HG03571 (cell line): ENCODE measurements around the gene RHPN2.
"Not testable (repeated sequence)": the region's sequence is repeated elsewhere in the genome, so short reads cannot be mapped to it uniquely, and the experiment has no call there.

Source experiments
- ATAC-seq: cut with Tn5 transposase; IDR thresholded peaks from one replicate; pipeline ENCODE4 v1.9.1; 2021; ENCODE audit not compliant: unreplicated experiment

The RHPN2 gene

DNA sequence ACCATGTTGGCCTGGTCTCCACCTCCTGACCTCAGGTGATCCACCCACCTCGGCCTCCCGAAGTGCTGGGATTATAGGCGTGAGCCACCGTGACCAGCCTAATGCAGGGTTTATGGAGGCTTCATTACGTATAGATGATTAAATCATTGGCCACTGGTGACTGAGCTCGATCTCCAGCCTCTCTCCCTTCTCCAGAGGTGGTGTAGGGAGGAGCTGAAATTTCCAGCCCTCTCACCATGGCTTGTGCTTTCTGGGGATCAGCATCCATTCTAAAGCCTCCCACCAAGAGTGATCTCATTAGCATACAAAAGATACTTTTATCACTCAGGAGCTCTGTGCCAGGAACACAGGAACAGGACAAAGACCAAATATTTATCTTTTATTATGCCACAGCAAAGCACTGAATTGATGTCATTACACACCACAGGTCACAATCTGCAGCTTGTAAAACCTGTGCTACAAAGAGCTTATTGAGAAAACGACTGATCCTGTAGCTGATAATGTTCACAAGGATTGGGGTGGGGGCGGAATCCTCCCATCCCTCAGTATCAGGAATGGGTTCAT lies 32.4 kb downstream of the RHPN2 start:
- ATAC-seq, result no peak

DNA sequence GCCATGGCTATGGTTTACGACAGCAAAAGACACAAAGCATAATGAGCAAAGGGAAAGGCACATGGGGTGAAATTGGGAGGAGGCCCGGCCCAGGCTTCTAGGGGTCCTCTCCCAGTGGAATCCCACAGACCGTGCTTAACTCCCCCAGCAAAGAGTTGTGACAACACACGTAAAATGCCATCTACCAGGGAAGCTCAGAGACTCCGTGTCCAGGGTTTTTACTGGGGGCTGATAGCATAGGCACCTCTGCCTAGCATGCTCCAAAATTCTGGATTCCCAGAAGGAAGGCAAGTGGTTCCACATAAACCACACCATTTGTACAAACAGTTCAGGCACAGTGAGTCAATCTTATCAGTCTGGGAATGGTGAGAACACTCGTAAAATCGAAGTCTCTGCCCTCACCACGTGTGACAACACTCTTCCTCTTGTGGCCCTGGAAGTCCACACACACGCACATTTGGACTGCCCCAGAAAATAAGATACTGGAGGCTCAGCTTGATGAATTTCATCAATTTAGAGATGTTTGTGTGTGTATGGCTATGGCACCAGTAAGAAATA lies 34.9 kb downstream of the RHPN2 start:
- ATAC-seq, result no peak

DNA sequence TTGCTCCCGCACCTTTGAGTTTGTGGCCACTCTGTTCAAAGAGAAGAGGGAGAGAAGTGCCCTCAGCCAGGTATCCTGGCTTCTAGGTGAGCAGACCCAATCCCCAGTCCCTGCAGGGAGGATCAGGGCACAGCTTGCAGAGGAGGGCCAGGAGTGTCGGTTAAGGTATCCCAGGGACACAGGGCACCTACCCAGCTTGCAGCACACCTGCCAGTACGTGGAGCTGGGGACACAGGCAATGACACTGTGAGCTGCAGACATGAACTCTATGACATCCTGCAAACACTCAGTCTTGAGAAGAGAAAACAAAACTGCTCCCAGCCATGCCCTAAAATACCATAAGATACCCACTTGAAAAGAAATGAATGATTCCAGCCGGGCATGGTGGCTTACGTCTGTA lies 38.1 kb downstream of the RHPN2 start:
- not testable (repeated sequence) for ATAC-seq

DNA sequence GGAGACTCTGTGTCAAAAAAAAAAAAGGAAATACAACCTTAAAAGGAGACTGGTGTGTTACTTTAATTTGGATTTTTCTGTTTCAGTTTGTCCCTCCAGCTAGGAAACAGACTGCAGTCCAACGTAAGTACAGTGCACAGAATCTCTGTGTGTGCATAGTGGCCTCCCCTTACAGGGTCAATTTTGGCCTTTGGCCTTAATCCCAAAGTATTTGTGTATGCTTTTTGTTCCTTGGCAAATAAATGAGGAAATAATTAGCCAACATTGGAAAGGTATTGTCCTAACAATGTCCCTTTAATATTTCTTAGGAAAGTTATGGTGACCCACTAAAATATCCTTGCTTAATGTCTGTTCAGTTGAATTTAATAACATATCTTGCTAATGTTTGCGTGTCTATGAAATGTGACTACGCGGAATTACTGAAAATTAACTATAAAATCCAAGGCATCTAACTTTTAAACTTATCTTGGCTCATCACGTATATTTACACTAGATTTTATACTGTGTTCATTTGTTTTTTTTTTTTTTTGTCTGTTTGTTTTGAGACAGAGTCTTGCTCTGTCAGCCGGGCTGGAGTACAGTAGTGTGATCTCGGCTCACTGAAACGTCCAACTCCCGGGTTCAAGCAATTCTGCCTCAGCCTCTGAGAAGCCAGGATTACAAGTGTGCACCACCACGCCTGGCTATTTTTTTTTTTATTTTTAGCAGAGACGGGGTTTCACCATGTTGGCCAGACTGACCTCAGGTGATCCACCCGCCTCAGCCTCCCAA lies 39.0 kb downstream of the RHPN2 start:
- not testable (repeated sequence) for ATAC-seq

DNA sequence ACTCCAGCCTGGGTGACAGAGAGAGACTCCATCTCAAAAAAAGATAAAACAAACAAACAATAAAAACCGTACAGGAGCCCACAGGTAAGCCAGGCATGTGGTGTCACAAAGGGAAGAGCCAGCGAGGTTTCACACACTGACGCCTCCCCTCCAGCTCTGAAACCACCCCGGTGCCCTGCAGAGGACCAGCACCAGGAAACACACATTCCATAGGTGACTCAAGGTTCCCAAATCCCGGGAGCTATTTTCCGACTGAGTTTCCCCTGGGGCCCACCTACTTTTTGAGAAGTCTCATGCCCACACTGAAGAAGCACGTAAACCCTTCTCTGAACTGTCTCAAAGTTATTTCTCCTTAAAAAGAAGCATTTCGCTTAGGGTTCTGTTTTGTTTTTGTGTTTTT lies 40.3 kb downstream of the RHPN2 start:
- ATAC-seq, result no peak

DNA sequence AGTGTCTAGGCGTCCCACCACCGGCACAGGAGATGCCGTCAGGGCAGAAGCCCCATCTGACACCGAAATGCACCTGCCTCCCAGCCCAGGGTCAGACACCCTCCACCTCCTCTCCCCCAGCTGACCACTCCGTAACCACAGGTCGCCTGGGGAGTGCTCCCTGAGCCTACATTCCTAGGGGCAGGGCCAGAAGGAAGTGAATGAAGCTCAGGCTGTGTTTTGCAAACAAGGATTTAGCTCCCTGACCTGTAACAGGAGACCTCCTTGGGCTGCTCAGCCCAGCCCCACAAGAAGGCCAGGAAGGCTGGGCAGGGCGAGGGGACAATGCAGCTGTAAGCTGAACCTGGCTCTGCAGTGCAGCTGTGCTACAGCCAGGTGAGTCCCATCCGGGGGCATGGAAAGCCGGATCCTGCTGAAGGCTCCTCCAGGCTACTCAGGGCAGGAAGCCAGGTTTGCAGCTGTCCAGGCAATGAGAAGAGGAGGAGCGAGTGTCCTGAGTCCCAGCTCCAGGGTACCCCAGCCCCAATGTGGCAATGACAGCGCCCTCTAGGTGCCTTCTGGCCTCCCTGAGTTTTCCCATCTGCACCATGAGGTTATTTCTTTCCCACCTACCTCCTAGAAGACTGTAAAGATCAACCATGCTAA lies 42.1 kb downstream of the RHPN2 start:
- no peak for ATAC-seq

DNA sequence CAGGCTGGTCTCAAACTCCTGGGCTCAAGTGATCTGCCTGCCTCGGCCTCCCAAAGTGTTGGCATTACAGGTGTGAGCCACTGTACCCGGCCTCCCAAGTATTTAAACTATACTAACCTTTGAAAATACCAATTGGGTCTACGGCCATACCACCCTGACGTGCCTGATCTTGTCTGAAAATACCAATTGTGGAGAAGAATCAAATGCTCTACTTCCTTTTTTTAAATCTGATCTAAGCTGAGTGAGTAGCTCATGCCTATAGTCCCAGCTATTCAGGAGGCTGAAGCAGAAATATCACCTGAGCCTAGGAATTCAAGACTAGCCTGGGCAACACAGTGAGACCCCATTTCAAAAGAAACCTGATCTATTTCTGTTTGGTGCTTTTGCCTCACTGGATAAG lies 53.8 kb downstream of the RHPN2 start:
- not testable (repeated sequence) for ATAC-seq

DNA sequence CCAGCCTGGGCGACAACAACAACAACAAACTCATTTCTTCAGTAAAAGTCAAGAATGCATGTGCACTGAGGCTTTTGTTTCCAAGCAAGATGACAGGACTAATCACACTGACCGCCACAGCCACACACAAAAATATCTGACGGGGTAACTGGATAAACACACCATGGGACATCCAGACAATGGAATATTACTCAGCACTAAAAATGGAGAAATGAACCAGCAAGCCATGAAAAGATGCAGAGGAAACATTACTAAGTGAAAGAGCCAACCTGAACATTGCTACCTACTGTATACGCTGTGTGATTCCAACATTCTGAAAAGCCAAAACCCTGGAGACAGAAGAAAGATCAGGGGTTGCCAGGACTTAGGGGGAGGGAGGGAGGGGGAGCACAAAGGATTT lies 56.0 kb downstream of the RHPN2 start:
- no peak for ATAC-seq

DNA sequence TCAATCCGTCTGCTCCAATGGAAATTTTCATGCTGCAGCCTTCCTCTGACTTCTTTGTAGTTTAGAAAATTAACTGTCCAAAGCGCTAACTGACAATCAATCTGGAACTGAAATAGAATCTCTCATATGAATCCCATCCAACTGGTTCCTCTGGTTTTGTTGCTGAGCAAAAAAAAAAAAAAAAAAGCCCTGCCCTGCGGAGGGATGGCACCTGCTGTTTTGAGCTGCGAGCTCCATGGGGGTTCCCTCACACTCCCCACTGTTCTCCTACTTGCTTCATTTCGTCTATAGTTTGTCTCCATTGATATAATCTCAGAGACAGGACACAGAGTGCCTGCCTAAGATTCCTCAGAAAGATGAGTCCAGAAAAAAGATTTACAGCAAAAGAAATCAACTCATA lies 59.2 kb downstream of the RHPN2 start:
- no peak for ATAC-seq

DNA sequence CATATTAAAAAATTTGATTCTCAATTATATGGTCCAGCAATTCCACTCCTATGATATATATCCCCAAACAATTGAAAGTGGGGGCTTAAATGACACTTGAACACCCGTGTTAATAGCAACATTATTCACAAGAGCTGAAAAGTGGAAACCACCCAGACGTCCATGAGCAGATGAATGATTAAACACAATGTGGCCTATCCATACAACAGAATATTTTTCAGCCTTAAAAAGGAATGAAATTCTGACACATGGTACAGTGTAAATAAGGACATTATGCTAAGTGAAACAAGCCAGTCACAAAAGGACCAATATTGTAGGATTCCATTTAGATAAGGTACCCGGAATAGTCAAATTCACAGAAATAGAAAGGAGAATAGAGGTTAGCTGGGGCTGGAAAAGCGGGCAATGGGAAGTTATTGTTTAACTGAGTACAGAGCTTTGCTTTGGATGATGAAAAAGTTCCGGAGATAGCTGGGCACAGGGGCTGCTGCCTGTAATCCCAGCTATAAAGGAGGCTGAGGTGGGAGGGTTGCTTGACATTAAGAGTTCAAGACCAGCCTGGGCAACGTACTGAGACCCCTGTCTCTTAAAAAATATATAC lies 61.2 kb downstream of the RHPN2 start:
- not testable (repeated sequence) for ATAC-seq

DNA sequence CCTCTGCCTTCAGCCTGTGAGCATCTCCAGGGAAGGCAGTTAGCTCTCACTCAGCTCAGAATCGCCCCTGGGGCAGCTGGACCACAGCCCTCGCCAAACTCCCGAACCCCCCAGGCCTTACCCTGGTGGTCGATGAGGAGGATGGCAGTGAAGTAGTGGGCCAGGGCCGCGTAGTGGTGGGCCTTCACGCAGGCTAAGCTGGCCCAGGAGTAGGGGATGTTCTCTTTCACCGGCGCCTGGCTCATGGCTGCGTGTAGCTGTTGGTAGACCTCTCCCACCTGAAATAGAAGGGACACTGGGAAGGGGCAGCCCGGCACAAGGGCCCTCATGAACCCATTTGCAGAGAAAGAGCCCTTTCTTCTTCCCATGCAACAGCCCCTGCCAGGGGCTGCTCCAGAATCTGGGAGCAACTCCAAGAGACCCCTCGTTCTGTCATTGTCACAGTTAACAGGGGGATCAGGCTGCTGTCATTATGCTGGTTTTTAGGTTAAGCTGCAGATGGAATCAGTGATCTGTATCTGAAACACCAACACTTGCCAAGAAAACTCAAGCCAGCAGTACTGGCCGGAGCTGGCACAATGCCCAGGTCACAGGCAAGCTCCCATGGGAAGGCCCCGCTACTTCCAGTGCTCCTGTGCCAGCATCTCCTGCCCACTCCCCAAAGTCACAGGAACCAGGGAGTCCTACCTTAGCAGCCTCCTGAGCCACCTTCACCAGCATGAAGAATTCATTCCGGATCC lies 62.4 kb downstream of the RHPN2 start:
- ATAC-seq, result not testable (repeated sequence)

DNA sequence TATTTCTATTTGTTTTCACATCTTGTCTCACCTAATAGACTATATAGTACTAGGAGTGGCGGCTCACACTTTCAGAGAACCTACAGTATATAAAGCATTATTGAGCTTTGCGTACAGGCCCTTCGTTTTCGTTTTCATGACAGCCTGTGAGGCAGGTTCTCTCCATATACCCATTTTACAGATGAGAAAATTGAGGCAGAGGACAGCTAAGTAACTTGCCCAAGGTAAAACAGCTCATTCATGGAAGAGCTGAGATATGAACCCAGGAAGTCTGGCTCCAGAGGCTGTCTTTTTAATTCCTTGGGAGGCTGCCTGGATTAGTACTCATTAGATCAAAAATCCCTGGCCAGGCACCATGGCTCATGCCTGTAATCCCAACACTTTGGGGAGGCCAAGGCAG lies 63.8 kb downstream of the RHPN2 start:
- ATAC-seq, result no peak

DNA sequence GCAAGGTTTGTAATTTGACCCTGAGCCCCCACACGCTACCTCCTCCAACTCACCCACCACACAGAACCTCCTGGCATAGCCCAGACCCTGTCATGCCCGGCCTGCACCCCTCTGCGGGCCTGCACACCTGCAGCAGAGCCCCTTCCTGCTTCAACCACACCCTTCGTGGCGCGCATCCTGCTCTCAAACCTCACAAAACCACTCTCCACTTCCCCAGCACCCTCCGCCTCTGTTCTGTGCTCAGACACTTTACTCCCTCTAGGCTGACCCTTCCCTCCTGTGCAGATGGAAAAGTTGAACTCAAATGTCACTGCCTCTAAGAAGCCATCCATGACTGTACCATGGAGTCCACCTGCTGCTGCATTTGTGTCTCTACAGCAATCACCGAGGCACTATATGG lies 64.2 kb downstream of the RHPN2 start:
- ATAC-seq, result no peak

DNA sequence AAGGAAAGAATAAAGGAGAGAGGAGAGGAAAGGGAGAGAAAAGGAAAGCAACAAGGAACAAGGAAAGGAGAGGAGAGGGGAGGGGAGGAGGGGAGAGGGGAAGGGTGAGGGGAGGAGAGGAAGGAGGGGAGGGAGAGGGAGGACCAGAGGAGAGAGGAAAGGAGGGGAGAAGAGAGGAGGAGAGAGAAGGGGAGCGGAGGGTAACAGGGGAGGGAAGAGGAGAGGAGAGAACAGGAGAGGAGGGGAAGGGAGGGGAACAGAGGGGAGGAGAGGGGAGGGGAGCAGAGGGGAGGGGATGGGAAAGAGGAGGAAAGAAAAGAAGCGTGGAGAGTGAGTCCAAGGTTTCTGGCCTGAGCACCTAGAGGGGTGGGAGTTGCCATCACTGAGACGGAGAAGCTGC lies 66.0 kb downstream of the RHPN2 start:
- ATAC-seq, result no peak

DNA sequence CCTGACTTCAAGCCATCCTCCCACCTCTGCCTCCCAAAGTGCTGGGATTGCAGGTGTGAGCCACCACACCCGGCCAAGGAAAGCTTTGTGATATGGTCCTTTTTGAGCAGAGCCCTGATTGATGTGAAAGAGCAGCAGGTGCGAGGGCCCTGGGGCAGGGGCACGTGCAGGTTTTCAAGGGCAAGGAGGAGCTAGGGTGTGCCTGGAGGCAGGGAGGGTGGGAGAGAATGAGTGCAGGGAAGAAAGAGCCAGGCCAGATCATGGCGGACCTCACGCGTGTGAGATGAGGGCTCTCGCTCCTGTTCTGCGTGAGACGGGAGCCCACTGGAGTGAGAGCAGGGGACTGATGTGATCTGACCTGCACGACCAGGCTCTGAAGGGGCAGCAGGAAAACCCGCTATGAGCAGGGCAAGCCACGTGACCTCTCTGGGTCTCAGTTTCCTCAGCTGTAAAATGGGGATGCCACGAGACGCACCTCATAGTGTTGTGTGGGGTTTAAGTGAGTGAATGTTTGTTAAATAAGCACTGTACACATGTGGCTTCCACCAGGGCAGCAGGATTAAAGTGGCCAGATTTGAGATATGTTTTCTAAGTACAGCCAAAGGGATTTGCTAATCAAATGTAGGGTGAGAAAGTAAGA lies 66.9 kb downstream of the RHPN2 start:
- ATAC-seq, result no peak

DNA sequence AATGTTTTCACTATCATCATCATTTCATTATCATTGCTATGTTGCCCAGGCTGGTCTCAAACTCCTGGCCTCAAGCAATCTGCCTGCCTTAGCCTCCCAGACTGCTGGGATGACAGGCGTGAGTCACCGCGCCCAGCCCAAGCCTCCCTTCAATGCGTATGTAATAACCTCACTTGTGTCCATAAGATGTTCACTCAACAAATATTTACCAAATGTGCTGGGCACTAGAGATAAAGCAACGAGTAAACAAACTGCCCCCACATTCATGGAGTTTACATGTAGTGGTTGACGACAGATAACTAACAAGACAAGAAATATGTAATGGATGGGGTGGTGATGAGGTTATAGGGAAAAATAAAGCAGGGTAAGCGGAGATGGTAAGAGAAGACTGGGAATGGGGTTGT lies 67.6 kb downstream of the RHPN2 start:
- not testable (repeated sequence) for ATAC-seq

DNA sequence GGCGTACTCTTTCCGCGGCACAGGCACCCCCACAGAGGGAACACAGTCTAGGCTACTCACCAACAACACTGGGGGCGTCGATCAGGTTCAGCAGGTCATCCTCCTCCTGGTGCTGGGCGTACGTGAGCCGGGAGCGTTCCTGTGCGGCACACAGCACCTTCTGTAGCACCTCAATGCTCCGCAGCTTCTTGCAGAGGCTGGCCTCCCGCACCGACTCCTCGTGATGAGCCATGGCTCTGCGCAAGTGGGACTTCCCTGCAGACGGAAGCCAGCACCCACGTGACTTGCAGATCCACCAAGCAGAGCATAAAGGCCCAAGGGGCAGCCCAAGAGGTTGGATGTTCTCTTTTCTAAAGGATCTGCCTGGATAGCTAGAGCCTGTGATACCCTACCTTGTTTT lies 68.7 kb downstream of the RHPN2 start:
- not testable (repeated sequence) for ATAC-seq

DNA sequence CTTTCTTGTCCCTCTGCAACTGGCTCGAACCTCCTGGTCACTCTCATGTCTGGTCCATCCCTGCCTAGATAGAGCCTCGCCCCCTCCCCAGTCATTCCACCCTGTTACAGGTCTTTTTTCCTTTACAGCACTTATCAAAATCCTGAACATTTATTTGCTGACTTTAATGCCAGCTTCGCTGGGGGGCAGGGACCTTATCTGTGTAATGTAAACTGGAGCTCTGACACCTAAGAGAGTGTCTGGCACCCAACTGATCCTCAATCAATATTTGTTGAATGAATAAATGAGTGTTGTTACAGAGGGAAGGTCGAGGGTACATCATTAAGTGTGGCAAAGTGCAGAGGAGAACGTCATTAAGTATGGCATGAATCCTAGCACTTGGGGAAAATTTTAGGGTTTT lies 76.0 kb downstream of the RHPN2 start:
- no peak for ATAC-seq

DNA sequence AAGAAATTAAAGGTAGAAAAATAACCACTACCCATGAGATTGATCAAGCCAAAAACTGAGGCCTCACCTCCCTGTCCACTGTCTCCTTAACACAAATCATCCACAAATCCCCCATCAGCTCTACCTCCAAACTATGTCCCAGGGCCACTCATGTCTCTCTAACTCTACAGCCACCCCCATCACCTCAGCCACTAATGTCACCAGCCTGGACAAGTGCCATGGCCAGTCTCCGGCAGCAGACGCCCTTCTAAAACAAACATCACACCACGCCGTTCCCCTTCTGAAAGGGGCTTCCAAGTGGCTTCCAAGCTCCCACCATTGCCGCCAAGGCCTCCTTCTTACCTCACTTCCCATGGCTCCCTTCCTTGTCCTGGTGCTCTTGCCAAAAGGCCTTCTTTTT lies 76.4 kb downstream of the RHPN2 start:
- not testable (repeated sequence) for ATAC-seq

DNA sequence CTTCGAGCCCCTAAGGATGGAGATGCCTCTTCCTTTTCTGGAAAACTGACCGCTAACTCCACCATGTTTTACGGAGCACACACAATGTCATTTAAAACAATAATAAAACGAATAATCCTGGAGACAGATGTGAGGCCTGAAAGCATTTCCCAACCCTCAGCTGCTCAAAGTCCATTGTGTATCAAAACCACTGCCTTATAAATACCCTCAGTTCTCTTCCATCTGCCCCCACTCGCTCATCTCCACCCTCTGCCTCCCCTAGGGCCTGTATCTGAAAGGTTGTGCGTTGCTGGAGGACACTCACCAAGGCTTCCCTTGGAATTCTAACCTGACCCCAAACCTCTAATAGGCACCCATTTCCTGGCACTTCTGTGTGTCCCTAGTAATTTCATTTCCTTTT lies 82.2 kb downstream of the RHPN2 start:
- not testable (repeated sequence) for ATAC-seq
